ENCODE measurements around the gene RSPH6A. TPM values are rescaled to one million over a fixed set of nuclear protein-coding genes. Genes with fewer than 3 reads are reported as not detected.
A peak's percentile ranks its signal among the peaks of the same experiment; 100 is the strongest.

RSPH6A gene
- total and polyA plus RNA-seq, 2 of the 13 experiments (the other 11 are each of a cell fraction or from before 2014, with no cell fraction given), result 0.07 TPM; not detected in 1

DNA sequence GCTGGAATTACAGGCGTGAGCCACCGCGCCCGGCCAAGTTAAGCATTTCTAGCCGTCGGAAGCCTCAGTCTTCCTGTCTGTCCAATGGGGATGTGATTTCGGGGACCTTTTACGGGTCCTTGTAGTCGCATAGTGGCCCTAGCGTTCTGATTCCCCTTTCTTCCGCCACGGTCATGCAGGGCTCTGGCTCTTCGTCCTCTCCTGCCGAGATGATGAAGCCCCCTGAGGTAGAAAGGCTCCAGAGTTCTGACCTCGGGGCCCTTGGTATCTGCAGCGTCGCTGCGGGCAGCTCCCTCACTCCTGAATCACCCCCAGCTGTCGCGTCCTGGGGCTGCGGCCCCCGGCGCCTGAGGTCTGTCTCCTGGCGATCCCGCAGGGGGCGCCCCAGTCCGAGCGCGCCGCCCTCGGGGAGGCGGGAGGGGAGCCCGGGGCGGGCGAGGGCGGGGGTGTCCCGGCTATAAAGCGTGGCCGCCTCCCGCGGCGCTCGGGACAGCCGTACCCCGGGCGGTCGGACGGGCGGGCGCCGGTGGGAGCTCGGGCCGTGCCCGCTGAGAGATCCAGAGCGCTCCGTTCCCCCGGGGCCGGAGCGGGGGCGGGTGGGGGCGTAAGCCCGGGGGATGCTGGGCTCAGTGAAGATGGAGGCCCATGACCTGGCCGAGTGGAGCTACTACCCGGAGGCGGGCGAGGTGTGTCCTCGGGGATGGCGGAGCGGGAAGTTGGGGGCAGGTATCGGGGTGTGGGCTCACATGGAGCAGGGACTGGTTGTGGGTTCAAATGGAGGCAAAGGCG lies 48.9 kb upstream of the RSPH6A start, which contains the start of gene FOXA3 (continued):
- TF ChIP-seq, protein P1, sequence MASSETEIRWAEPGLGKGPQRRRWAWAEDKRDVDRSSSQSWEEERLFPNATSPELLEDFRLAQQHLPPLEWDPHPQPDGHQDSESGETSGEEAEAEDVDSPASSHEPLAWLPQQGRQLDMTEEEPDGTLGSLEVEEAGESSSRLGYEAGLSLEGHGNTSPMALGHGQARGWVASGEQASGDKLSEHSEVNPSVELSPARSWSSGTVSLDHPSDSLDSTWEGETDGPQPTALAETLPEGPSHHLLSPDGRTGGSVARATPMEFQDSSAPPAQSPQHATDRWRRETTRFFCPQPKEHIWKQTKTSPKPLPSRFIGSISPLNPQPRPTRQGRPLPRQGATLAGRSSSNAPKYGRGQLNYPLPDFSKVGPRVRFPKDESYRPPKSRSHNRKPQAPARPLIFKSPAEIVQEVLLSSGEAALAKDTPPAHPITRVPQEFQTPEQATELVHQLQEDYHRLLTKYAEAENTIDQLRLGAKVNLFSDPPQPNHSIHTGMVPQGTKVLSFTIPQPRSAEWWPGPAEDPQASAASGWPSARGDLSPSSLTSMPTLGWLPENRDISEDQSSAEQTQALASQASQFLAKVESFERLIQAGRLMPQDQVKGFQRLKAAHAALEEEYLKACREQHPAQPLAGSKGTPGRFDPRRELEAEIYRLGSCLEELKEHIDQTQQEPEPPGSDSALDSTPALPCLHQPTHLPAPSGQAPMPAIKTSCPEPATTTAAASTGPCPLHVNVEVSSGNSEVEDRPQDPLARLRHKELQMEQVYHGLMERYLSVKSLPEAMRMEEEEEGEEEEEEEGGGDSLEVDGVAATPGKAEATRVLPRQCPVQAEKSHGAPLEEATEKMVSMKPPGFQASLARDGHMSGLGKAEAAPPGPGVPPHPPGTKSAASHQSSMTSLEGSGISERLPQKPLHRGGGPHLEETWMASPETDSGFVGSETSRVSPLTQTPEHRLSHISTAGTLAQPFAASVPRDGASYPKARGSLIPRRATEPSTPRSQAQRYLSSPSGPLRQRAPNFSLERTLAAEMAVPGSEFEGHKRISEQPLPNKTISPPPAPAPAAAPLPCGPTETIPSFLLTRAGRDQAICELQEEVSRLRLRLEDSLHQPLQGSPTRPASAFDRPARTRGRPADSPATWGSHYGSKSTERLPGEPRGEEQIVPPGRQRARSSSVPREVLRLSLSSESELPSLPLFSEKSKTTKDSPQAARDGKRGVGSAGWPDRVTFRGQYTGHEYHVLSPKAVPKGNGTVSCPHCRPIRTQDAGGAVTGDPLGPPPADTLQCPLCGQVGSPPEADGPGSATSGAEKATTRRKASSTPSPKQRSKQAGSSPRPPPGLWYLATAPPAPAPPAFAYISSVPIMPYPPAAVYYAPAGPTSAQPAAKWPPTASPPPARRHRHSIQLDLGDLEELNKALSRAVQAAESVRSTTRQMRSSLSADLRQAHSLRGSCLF (CRISPR knock-in tag; IDR thresholded peaks at IDR 0.05; ENCODE audit: borderline replicate concordance), result no peak
- TF ChIP-seq ATF1 (CRISPR knock-in tag; IDR thresholded peaks at IDR 0.05) (no peak), HNRNPUL1 (IDR thresholded peaks at IDR 0.05; ENCODE audit: low read depth, low read length) (no peak), RFX5 (IDR thresholded peaks at IDR 0.05; ENCODE audit: low read depth, low read length) (no peak), SNRNP70 (IDR thresholded peaks at IDR 0.05; ENCODE audit: low read depth, low read length) (no peak), ZNF232 (CRISPR knock-in tag; IDR thresholded peaks at IDR 0.05; ENCODE audit: borderline replicate concordance) (no peak), RNF2 (conservative IDR thresholded peaks at IDR 0.05; ENCODE audit: low read depth) (no peak), ZNF816 (CRISPR knock-in tag; IDR thresholded peaks at IDR 0.05; ENCODE audit: borderline replicate concordance) (peak; percentile 40; the same call in 1 of the 2 replicates), SIN3A (IDR thresholded peaks at IDR 0.05; ENCODE audit: borderline replicate concordance, low read depth, low read length) (no peak; the same call in 1 of the 2 replicates), ZNF747 (CRISPR knock-in tag; IDR thresholded peaks at IDR 0.05; ENCODE audit: borderline replicate concordance) (peak; percentile 10; the same call in 1 of the 2 replicates), MLLT10 (CRISPR knock-in tag; IDR thresholded peaks at IDR 0.05) (no peak), ZNF782 (CRISPR knock-in tag; IDR thresholded peaks at IDR 0.05; ENCODE audit: borderline replicate concordance) (no peak), POLR2A (IDR thresholded peaks at IDR 0.05; ENCODE audit: insufficient read depth in 1 of 2, low read depth in 2 of 2, low read length in 2 of 2) (peak; percentile 44 to 90; a peak in 3 of 4 replicates), ZNF883 (CRISPR knock-in tag; IDR thresholded peaks at IDR 0.05; ENCODE audit: not compliant biosample characterization) (no peak), AKAP8 (CRISPR knock-in tag; IDR thresholded peaks at IDR 0.05) (no peak)
- TF ChIP-seq, protein P2, sequence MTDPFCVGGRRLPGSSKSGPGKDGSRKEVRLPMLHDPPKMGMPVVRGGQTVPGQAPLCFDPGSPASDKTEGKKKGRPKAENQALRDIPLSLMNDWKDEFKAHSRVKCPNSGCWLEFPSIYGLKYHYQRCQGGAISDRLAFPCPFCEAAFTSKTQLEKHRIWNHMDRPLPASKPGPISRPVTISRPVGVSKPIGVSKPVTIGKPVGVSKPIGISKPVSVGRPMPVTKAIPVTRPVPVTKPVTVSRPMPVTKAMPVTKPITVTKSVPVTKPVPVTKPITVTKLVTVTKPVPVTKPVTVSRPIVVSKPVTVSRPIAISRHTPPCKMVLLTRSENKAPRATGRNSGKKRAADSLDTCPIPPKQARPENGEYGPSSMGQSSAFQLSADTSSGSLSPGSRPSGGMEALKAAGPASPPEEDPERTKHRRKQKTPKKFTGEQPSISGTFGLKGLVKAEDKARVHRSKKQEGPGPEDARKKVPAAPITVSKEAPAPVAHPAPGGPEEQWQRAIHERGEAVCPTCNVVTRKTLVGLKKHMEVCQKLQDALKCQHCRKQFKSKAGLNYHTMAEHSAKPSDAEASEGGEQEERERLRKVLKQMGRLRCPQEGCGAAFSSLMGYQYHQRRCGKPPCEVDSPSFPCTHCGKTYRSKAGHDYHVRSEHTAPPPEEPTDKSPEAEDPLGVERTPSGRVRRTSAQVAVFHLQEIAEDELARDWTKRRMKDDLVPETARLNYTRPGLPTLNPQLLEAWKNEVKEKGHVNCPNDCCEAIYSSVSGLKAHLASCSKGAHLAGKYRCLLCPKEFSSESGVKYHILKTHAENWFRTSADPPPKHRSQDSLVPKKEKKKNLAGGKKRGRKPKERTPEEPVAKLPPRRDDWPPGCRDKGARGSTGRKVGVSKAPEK (CRISPR knock-in tag; IDR thresholded peaks at IDR 0.05; ENCODE audit: borderline replicate concordance), result no peak
- TF ChIP-seq, protein P3, sequence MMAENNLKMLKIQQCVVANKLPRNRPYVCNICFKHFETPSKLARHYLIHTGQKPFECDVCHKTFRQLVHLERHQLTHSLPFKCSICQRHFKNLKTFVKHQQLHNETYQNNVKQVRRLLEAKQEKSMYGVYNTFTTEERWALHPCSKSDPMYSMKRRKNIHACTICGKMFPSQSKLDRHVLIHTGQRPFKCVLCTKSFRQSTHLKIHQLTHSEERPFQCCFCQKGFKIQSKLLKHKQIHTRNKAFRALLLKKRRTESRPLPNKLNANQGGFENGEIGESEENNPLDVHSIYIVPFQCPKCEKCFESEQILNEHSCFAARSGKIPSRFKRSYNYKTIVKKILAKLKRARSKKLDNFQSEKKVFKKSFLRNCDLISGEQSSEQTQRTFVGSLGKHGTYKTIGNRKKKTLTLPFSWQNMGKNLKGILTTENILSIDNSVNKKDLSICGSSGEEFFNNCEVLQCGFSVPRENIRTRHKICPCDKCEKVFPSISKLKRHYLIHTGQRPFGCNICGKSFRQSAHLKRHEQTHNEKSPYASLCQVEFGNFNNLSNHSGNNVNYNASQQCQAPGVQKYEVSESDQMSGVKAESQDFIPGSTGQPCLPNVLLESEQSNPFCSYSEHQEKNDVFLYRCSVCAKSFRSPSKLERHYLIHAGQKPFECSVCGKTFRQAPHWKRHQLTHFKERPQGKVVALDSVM (CRISPR knock-in tag; IDR thresholded peaks at IDR 0.05), result no peak; the same call in 1 of the 2 replicates
- TF ChIP-seq, protein P4, sequence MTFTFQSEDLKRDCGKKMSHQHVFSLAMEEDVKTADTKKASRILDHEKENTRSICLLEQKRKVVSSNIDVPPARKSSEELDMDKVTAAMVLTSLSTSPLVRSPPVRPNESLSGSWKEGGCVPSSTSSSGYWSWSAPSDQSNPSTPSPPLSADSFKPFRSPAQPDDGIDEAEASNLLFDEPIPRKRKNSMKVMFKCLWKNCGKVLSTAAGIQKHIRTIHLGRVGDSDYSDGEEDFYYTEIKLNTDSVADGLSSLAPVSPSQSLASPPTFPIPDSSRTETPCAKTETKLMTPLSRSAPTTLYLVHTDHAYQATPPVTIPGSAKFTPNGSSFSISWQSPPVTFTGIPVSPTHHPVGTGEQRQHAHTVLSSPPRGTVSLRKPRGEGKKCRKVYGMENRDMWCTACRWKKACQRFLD (CRISPR knock-in tag; IDR thresholded peaks at IDR 0.05; ENCODE audit: borderline replicate concordance), result no peak

All from HepG2 (cell line).